Chondrocyte (in vitro differentiated cells): ENCODE data around the gene LRP3. TPM values are rescaled to one million over a fixed set of nuclear protein-coding genes. Genes with fewer than 3 reads are reported as not detected.
"Not testable (repeated sequence)": the region's sequence is repeated elsewhere in the genome, so short reads cannot be mapped to it uniquely, and the experiment has no call there.

Source experiments
- DNase-seq: peaks from one replicate; pipeline ENCODE4 v3.0.0; 2021; ENCODE audit warnings: mixed read lengths, low spot score
- H3K27ac Mint-ChIP-seq: one replicate; pipeline ENCODE4 v1.8.0; 2021; ENCODE audit warnings: mild to moderate bottlenecking, moderate library complexity, mixed read lengths; ENCODE audit not compliant: unreplicated experiment
- H3K27me3 Mint-ChIP-seq: 2 replicates; pipeline ENCODE4 v1.8.0; 2021; ENCODE audit warnings: low read depth, mixed read lengths
- H3K36me3 Mint-ChIP-seq: 2 replicates; pipeline ENCODE4 v1.8.0; 2021; ENCODE audit warnings: low read depth, mixed read lengths
- H3K4me1 Mint-ChIP-seq: 2 replicates; pipeline ENCODE4 v1.8.0; 2021; ENCODE audit warnings: low read depth, mild to moderate bottlenecking, mixed read lengths
- H3K4me3 Mint-ChIP-seq: one replicate; pipeline ENCODE4 v1.8.0; 2021; ENCODE audit warnings: mild to moderate bottlenecking, moderate library complexity, mixed read lengths; ENCODE audit not compliant: unreplicated experiment
- H3K9me3 Mint-ChIP-seq: 2 replicates; pipeline ENCODE4 v1.8.0; 2021; ENCODE audit warnings: low read depth, mixed read lengths
- CTCF ChIP-seq: fragments of 200-600 bp; sonication (generic); IDR thresholded peaks from 2 replicates; pipeline ENCODE4 v1.5.0; 2021; ENCODE audit warnings: antibody characterized with exemption, mild to moderate bottlenecking, moderate library complexity
- total RNA-seq: library from RNA; stranded (reverse); gene quantifications from 3 replicates; pipeline ENCODE4 v1.2.1, GENCODE V29; 2021

Gene LRP3
- total RNA-seq, 1 donor from 2014 or later, result 33.2 TPM

DNA sequence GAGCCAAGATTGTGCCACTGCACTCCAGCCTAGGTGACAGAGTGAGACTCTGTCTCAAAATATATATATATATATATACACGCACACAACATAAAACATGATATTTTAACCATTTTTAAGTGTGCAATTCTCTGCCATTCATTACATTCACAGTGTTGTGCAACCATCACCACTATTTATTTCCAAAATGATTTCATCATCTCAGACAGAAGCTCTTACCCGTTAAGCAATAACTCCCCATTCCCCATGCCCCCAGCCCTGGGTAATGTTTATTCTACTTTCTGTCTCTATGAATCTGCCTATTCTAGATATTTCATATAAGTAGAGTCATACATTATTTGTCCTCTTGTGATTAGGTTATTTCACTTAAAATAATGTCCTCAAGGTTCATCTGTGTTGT, 42.0 kb upstream of the LRP3 start:
- DNase-seq, result no peak
- TF ChIP-seq CTCF, result no peak
- Mint-ChIP-seq H3K4me3 (no peak overlapping the region), H3K27me3 (peaks cover 1% of the 10 kb centered on the region), H3K27ac (no peak overlapping the region), H3K4me1 (no peaks in the 10 kb centered on the region), H3K9me3 (no peaks in the 10 kb centered on the region), H3K36me3 (peaks cover 2% of the 10 kb centered on the region)

DNA sequence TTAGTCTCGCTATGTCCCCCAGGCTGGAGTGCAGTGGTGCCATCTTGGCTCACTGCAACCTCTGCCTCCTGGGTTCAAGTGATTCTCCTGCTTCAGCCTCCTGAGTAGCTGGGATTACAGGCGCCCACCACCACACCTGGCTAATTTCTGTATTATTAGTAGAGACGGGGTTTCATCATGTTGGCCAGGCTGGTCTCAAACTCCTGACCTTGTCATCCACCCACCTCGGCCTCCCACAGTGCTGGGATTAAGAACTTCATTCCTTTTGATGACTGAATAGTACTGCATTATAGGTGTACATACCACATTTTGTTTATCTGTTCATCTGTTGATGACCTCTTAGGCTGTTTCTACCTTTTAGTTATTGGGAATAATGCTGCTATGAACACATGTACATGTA, 41.5 kb upstream of the LRP3 start:
- not testable (repeated sequence) for H3K36me3 Mint-ChIP-seq, H3K4me1 Mint-ChIP-seq, DNase-seq, H3K27ac Mint-ChIP-seq, H3K9me3 Mint-ChIP-seq, H3K27me3 Mint-ChIP-seq, H3K4me3 Mint-ChIP-seq

- not testable (repeated sequence) for DNase-seq, H3K36me3 Mint-ChIP-seq, H3K9me3 Mint-ChIP-seq, H3K4me3 Mint-ChIP-seq, H3K4me1 Mint-ChIP-seq, H3K27me3 Mint-ChIP-seq, H3K27ac Mint-ChIP-seq
Observed at GRCh38 chr19:33154313-33154712, 39.8 kb upstream of the LRP3 start.

DNA sequence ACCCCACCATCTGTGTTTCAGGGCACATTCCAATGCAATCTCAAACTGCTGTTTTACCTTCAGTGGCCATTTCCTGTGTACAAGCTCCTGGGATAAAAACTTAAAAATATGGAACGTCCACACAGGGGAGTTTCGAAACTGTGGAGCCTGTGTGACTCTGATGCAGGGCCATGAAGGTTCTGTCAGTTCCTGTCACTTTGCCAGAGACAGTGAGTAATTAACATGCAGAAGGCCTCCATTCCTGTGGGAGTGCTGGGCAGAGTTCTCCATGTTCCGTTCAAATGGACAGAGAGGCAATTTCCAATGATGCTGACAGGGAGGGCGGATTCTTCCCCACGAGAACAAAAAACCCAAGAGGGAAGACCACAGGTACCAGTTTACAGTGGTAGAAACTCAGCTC, 37.8 kb upstream of the LRP3 start:
- TF ChIP-seq CTCF, result no peak
- peaks cover 2% of the 10 kb centered on the region for H3K36me3 Mint-ChIP-seq
- H3K4me3 Mint-ChIP-seq, result no peak overlapping the region
- no peaks in the 10 kb centered on the region for H3K9me3 Mint-ChIP-seq
- H3K4me1 Mint-ChIP-seq, result no peaks in the 10 kb centered on the region
- H3K27me3 Mint-ChIP-seq, result peaks cover 1% of the 10 kb centered on the region
- DNase-seq, result no peak
- H3K27ac Mint-ChIP-seq, result no peak overlapping the region

GRCh38 chr19:33157906-33158305, 36.2 kb upstream of the LRP3 start:
- H3K9me3 Mint-ChIP-seq, result no peaks in the 10 kb centered on the region
- no peak overlapping the region for H3K4me3 Mint-ChIP-seq
- peaks cover 2% of the 10 kb centered on the region for H3K36me3 Mint-ChIP-seq
- no peak overlapping the region for H3K27ac Mint-ChIP-seq
- DNase-seq, result no peak
- no peak for TF ChIP-seq CTCF
- H3K4me1 Mint-ChIP-seq, result peaks cover 4% of the 10 kb centered on the region
- peaks cover 1% of the 10 kb centered on the region for H3K27me3 Mint-ChIP-seq

- H3K4me1 Mint-ChIP-seq, result peaks cover 4% of the 10 kb centered on the region
- H3K36me3 Mint-ChIP-seq, result peaks cover 2% of the 10 kb centered on the region
- no peak overlapping the region for H3K27ac Mint-ChIP-seq
- no peak for TF ChIP-seq CTCF
- H3K4me3 Mint-ChIP-seq, result no peak overlapping the region
- no peaks in the 10 kb centered on the region for H3K9me3 Mint-ChIP-seq
- DNase-seq, result no peak
- H3K27me3 Mint-ChIP-seq, result peaks cover 1% of the 10 kb centered on the region
Observed at GRCh38 chr19:33158365-33158764, 35.8 kb upstream of the LRP3 start.
